T1000 (cell line): Measurements from ENCODE around the gene PLEKHG4B.
"Not testable (repeated sequence)": the region's sequence is repeated elsewhere in the genome, so short reads cannot be mapped to it uniquely, and the experiment has no call there.

Experiments
- DNase-seq: peaks from one replicate; lab custom pipeline; 2025; ENCODE audit warnings: mixed read lengths; lab: John Stamatoyannopoulos, UW

The PLEKHG4B gene

DNA sequence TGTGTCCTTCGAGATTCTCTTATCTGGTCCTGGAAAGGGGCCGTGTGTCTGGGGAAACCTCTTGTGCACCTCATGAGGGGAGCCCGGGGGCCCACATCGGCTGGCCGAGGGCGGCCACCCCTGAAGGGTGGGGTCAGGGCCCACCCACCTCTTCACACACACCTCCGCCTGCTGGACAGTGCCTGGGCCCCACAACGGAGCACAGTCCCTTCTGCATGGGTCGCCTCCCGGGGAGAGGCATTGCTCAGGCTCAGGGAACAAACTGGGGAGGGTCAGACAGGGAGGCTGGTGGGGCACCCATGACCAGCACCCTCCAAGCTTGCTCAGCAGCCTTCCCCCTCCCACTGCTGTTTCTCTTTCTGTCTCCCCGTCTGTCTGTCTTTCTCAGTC lies 98.0 kb downstream of the PLEKHG4B start:
- no peak for DNase-seq

DNA sequence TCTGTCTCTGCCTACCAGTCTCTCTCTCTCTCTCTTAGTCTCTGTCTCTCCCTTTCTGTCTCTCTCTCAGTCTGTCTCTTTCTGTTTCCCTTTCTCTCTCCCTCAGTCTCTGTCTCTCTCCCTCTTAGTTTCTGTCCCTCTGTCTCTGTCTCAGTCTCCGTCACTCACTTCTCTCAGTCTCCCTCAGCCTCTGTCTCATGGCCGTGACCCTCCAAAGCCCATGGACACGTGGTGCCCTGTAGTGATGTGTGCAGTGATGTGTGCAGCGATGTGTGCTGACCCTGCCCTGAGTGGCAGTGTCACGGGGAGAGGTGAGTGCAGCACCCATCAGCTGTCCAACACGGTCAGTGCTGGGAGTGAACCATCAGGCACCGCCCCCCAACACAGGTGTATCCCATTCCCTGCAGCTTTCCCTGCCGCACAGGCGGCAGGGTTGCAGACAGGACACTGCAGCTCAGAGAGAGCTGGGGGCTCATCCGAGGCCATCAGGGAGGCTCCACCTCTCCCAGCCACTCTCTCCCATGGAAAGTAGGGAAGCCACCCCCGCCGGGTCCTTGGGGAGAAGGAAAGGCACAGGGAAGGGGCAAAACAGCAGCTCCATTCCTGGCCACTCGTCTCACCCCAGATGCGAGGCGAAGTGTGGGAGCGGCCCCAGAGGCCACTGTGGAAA lies 98.5 kb downstream of the PLEKHG4B start:
- DNase-seq = no peak

DNA sequence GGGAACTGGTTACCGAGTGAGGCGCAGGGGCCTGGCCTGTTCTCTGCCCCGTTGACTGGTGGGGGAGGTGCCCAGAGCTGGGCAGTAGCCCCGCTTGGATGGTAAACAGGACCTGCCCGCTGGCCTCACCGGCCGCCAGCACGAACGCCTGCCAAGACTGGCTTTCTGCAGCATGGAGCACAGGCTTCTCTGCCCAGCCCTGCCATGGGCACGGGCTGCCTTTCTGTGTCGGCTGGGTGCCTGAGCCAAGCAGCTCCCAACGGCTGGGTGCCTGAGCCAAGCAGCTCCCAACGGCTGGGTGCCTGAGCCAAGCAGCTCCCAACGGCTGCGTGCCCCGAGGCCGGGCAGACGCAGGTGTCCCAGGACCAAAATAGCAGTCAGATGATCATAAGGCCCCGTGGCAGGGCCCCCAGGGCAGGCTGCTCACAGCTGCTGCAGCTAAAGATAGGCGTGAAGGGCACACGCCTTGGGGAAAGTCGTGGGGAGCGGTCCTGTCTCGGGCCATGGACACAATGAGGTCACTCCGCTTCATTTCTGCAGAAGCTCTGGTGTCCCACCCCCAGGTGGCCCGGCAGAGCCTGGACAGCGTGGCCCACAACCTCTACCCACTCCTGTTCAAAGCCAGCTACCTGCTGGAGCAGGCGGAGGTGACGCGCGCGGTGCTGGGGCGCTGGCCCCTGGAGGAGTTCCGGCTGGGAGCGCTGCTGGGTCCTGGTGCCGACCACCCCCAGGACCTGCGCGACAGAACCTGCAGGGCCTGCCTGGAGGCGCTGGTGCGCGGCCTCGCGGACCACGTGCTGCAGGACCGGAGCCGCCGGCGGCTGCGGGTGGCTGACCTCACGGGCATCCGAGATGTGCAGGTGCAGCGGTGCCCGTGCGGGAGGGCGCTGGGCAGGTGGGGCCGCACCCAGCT lies 99.3 kb downstream of the PLEKHG4B start, which contains the start of gene LRRC14B:
TSS of gene LRRC14B (plus strand) at position 460 of the 913 bp plus-strand sequence. CDS start at position 504, 44 bp downstream.
- no peak for DNase-seq

DNA sequence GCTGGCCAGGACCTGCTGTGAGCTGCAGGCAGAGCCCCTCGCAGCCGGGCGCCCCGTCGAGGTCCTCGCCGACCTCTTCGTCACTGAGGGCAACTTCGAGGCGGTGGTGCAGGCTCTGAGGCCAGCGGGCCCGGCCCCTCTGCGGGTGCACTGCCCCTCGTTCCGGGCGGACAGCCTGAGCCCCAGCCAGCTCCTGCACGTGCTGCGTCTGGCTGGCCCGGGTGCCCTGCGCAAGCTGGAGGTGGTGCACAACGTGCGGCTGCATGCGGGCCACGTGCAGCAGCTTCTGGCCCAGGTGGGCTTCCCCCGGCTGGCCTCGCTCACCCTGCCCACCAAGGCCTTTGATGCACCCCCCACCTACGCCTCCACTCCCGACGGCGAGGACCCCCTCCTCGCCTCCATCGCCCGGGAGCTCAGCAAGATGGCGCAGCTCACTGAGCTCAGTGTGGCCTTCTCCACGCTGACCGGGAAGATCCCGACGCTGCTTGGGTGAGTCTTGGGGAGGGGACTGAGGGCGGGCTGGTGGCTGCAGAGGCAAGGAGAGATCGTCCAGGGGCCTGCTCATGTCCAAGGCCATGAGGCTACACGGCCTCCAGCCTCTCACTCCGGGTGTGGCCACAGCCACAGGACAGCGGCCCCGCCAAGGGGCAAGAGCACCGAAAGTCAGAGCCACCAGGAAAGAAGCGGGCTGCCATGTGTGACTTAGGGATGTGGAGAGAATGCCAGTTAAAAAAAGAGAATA lies 100.2 kb downstream of the PLEKHG4B start:
- DNase-seq = no peak

DNA sequence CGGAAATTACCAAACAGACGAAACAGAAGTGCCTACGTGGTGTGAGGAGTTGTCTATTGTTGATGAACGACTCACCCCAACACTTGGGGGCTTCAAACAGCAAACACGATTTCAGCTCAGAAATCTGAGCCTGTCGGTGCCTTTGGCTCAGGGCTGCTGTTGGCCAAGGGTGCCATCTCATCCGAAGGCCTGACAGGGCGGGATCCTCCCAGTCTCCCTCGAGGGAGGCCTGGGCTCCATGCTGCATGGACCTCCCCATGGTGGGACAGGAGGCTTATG lies 100.7 kb downstream of the PLEKHG4B start:
- no peak for DNase-seq

DNA sequence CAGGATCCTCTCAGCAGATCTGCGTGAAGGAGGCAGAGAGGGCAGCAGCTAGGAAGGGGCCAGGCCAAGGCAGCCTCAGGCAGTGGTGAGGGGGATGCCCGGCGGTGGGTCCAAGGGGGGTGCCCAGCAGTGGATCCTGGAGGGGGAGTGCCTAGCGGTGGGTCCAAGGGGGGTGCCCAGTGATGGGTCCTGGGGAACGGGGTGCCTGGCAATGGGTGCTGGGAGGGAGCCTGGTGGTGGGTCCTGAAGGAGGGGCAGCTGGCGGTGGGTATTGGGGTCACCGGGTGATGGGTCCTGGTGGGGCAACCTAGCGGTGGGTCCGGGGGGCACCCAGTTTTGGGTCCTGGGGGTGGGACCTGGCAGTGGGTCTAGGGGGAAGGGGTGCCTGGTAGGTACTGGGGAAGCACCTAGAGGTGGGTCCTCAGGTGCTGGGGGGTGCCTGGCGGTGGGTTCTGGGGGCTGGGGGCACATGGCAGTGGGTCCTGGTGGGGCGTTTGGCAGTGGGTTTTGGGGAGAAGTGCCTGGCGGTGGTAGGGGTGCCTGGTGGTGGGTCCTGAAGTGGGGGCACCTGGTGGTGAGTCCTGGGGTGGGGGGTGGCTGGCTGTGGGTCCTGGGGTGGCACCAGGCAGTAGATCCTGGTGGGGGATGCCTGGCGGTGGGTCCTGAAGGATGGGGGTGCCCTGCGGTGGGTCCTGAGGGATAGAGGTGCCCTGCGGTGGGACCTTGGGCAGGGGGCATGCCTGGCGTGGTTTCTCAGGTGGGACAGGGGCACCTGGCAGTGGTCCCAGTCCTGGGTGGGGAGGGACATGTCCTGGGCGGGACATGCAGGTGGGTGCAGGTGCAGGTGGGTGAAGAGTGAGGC lies 101.2 kb downstream of the PLEKHG4B start:
- no peak for DNase-seq

DNA sequence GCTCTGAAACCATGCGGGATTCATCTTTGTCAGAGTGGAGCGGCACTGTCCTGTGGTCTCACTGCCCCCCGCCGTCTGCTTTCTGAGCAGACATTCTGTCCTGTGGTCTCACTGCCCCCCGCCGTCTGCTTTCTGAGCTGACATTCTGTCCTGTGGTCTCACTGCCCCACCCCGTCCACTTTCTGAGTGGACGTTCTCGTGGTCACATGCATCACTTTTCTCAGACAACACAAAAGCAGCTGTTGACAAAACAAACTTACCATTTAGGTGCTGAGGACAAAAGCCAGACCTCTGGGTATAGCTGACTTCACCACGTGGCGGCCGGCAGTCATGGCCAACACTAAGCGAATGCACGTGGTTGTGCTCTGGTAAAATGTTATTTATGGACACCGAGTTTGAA lies 102.1 kb downstream of the PLEKHG4B start:
- DNase-seq = no peak

DNA sequence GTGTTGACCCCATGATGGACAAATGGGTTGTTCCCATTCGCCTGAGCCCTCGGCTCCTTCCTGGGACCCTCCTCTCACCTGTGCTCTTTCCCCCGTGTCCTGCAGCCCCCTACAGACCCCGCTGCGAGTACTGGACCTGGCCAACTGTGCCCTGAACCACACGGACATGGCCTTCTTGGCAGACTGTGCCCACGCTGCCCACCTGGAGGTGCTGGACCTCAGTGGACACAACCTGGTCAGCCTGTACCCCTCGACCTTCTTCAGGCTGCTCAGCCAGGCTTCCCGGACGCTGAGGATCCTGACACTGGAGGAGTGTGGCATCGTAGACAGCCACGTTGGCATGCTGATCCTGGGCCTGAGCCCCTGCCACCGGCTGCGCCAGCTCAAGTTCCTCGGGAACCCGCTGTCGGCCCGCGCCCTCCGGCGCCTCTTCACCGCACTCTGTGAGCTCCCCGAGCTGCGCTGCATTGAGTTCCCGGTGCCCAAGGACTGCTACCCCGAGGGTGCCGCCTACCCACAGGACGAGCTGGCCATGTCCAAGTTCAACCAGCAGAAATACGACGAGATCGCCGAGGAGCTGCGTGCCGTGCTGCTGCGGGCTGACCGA lies 102.7 kb downstream of the PLEKHG4B start:
- no peak for DNase-seq

DNA sequence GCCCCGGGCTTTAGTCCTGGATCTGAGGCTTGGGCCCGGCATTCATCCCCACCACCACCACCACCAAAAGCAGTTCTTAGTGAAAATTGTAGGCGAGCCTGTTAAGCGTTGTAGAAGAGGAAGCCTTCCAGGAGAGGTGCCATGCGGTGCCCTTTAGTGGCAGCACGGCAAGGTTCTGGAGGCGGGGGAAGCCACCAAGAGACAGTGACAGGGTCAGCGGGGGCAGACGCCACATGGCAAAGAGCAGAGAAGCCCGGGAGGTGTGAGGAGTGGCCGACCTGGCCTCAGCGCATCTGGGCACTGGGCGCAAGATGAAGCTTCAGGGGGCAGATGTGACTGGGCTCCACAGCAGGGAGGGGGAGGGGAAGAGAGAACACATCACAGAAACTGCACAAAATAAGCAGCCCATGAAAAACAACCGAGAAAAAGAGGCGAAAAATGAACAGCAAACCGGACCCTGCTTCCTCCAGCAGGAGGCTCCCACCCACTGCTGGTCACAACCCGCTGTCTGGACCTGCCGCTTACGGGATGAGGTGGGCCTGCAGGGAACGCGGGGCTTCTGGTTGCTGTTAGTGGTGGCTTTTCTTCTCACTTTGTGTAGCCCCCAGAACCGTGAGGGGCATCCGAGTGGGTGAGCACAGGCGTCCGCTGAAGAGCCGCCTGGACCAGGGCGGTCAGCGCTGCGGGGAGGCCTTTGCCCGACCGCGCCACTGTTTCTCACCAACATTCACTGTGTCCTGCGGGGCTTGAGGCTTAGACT lies 103.6 kb downstream of the PLEKHG4B start:
- no peak for DNase-seq

DNA sequence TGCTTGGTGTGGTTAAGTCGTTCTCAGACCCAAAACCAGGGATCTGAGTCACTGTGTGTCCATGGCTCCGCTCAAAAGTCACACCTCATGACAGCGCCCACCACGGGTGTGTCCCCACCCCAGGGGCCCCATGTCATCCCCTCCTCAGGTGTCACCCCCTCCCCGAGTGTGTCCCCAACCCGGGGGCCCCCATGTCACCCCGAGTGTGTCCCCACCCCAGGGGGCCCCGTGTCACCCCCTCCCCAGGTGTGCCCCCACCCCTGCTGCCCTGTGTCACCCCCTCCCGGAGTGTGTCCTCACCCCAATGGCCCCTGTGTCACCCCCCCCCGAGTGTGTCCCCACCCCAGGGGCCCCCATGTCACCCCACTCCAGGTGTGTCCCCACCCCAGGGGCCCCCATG lies 104.4 kb downstream of the PLEKHG4B start:
- no peak for DNase-seq

DNA sequence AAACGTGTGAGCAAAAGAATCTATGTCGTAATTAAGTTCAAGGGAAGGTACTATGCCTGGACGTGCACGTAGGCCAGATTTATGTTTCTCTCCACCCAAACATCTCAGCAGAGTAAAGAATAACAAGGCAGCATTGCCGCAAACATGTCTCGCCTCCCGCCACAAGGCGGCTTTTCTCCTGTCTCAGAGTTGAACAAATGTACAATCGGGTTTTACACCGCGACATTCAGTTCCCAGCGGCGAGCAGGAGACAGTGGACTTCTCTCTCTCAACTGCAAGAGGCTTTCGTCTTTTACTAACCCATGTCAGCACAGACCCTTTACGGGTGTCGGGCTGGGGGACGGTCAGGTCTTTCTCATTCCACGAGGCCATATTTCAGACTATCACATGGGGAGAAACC lies 105.1 kb downstream of the PLEKHG4B start:
- DNase-seq = not testable (repeated sequence)

DNA sequence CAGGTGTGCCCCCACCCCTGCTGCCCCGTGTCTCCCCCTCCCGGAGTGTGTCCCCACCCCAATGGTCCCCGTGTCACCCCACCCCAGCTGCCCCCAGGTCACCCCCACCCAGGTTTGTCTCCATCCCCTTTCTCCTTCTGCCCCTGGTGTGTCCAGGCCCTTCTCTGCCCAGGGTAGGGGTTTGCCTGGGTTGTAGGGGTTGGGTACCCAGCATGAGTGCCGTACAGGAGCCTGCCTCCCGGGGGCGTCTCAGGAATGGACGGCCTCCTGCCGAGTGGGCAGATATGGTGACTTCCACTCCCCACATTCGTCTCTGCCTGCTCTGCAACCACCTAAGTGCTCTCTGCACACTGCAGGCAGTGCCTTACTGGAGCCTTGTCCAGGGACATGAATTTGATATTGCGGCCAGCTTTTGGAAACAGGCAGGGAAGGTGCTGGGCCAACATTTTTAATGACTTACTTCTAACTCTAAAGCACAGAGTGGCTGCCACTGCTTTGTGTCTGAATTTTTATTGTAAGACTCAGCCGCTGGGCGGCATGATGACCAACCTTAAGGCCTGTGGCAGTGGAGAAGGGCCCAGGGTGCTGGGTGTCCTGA lies 106.0 kb downstream of the PLEKHG4B start:
- DNase-seq = no peak

DNA sequence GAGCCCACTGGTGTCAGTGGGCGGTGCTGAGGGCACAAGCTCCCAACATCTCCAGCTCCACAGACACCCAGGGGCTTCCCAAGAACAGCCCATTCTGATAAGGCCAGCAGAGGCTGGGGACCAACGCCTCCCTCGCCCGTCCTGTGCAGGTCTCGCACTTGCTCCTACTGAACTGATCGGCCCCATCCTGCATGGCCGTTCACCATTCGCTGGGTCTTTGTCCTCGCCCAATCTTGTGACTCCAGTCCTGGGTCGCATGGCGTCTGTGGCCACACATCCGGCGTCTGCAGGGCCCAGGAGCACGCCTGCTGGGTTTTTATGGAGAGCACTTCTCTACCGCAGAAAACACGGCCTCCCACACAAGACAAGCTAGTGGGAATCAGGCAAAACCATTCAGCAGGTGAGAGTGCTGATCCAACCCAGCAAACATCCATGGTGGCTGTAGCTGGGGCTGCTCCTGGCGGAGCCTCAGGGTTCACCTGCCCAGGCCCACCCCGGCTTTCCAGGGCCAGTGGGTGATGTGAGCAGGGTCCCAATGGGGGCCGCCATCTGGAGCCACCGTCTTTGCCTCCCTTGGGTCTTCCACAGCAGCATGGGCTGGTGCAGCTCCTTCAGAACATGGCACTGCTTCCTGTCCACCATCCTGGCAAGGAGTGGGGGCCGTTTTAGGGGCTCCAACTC lies 106.7 kb downstream of the PLEKHG4B start:
- DNase-seq = no peak

DNA sequence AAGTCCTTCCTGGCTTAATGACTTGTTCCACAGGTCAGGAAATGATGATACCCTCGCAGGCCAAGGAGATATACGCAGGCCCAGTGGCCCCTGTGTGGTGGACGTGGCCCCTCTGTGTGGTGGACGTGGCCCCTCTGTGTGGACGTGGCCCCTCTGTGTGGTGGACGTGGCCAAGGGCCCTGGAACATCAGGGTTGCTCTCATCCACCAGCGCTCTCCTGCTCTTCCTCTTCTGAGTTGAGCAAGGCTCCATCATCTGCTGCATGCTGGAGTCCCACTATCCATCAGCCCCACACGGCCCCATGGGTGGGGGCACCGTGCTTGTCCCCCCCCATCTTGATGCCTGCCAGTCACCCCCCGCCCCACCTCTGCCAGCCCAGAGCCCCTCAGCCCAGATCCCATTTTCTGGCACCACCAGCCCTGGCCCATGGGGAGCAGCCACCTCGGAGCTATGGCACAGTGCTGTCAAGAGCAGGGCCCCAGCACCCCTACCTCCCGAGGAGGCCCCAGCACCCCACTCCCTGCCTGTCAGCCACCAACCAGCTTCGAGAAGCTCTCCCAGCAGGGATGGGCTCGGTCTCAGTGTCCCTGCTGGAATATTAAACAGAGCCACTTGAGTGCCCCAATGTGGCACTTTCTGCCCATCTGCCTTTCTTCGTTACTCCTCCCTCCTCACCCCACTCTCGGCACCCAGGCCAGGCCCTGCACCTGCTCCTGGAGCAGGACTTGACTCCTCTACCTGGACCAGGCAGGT lies 107.4 kb downstream of the PLEKHG4B start:
- no peak for DNase-seq

DNA sequence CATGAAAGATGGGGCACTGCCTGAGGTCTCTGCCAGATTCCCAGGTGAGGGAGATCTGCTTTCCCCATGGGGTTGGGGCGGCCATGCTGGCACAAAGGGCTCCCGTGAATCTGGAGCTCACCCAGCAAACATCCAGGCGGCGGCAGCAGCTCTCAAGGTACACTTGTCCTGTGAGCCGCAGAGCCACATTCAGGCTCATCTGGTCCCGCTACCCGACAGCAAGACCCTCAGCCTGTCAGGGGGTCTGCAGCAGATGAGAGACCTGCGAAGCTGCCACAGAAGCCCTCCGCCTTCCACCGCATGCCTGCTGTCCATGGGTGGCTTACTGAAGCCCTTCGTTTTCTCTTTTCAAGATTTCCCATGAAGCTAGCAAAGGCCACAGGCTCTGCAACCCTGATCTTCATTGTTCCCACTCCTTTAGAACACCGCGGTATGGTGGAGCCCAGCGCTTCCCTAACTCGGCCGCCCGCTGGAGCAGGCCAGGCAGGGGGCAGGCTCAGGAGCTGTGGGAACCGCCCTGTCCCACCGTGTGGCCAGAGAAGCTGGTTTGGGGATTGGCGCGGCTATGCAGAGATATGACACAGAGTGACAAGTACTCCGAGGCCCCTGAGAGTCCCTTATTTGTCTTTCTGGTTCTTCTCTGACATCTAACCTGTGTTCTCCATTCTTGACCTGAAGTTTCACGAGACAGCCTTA lies 108.1 kb downstream of the PLEKHG4B start:
- no peak for DNase-seq

DNA sequence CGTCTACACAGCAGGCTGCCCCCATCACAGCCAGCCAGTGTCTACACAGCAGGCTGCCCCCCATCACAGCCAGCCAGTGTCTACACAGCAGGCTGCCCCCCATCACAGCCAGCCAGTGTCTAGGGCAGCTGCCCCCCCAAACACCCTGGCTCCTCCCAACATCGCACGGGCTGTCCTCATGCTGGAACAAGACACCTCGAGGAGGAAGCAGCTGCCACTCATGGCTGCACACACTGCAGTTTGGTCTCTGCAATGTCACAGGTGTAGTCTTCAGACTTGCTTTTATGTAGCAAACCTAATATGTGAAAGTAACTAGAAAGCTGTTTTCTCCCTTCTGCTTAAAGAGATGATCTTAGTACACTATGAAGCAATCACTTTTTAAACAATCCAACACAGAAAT lies 109.0 kb downstream of the PLEKHG4B start:
- DNase-seq = no peak

DNA sequence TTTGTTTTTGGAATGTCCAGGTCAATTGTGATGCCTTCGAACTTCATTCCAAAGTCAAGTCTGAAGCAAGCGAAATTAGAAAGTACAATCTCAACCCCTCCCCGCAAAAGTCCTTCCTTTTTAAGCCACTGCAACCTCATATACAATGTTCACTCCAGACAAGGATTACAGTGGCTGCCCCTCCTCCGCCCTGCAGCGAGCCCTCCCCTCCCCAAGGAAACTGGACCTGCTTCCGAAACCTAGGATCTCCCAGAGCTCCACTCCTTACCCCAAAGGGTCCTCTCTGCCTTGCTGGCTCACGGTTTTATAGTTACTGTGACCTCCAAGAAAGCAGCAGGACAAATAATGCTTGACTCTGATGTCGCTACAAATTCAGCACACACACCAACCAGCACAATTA lies 109.7 kb downstream of the PLEKHG4B start:
- no peak for DNase-seq

DNA sequence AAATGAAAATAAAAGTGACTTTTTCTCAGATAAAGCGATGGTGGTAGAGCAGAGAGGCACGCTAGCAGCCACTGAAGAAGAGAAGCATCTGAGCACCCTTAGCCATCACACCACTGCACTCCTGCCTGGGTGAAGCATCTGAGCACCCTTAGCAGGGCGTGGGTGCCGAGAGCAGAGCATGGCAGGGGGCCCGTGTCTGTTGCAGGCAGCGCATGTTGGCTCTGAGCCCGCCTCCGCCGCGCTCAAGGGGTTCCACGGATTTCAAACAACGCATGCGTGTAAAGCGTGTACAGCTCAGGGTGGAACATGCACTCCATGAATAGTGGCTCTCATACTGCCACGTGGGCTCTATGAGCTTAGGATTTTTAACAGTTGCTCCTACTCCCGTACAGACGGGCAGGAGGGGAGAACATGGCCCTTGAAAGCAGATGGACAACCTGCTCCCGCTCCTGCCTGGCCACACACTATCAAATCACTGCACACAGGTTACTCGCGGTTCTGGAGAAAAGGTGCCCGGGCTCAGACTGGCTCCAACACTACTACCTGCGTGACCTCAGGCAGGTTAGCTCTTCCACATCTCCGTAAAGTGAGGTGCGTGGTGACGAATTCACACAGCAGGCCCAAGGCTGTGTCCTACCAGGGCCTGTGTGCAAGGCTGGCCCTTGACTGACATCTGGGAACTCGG lies 111.4 kb downstream of the PLEKHG4B start:
- DNase-seq = no peak
